HG03175 (cell line): ENCODE measurements around the gene TAF9B.
"Not testable (repeated sequence)": the region's sequence is repeated elsewhere in the genome, so short reads cannot be mapped to it uniquely, and the experiment has no call there.

Experiments used
- ATAC-seq: cut with Tn5 transposase; IDR thresholded peaks from one replicate; pipeline ENCODE4 v1.9.1; 2021; ENCODE audit warnings: mild to moderate bottlenecking, moderate library complexity; ENCODE audit not compliant: unreplicated experiment

The TAF9B gene, protein sequence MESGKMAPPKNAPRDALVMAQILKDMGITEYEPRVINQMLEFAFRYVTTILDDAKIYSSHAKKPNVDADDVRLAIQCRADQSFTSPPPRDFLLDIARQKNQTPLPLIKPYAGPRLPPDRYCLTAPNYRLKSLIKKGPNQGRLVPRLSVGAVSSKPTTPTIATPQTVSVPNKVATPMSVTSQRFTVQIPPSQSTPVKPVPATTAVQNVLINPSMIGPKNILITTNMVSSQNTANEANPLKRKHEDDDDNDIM

DNA sequence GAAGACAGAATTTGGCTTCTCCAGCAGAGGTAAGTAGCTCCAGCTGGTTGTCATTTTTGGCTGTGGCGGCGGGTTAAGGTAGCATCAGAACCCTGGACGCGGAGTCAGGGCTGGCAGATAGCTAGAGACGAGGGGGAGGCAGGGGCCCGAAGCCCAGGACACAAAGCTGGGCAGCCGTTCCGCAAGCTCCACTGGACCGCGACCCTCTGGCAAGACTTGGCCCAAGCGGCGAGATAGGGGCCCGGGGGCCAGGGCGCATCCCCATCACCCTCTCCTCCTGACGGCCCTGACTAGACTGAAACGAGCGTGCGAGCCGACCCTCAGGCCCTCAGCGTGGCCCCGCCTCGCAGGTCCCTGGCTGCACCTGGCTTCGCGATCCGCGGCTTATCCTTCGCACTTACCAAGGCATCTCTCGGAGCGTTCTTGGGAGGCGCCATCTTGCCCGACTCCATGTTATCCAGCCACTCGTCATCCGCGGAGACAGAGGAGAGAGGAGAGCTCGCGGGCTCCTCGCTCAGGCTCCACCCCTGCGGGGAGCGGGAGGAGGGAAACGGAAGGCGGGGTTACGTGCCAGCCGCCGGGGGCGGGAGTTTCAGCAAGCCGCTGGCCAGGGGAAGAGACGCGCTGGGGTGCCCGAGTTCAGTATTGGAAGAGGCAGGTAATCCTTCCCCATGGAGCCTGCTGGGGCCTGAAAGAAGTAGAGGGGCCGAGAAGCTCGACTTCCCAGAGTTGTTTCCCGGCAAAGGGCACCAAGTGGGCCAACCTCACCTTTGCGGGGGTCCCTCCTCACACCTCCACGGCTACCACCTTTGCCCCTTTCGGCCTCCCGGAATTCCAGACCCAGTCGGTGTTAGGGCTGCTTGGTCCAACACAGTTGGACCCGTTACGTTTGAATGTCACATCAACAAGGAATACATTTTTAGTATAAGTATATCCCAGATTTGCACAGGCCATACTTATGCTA lies at the start of gene TAF9B:
TAF9B (minus strand) TSS at position 491 of the 964 bp plus-strand sequence; CDS start at position 452, 39 bp downstream.
- peak; percentile 94 for ATAC-seq

DNA sequence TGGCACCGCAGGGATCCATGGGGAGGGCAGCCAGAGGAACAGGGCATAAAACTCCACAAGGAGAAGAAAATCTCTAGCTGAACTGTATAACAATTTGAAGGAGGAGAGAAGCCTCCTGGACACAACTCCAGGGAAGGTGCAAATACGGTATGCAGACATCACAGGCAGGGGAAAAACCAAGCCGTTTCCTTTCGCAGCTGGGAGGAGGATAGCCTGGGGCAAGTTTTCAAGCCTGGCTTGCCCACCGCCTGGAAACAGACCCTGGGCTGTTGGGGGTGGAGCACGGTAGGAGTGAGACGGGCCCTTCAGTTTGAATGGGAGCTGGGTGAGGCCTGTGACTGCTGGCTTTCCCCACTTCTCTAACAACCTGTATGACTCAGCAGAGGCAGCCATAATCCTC lies 43.4 kb upstream of the TAF9B start:
- no peak for ATAC-seq

DNA sequence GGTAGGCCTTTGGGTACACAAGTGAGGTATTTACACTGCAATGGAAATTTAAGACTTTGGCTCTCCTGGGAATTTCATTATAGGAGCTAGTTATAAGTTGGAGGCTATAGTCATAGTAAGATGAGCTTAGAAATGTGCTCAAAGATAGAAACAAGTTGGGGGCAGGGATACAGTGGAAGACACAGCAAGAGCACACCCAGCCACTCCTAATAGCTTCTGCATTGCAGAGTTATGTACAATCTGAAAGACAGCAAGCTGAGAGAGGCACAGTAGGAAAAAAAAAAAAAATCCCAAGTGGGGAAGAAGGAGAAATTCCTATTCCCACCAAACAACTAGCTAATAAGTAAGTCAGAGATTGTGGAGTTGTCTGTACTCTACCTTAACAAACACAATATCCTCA lies 41.9 kb upstream of the TAF9B start:
- no peak for ATAC-seq

DNA sequence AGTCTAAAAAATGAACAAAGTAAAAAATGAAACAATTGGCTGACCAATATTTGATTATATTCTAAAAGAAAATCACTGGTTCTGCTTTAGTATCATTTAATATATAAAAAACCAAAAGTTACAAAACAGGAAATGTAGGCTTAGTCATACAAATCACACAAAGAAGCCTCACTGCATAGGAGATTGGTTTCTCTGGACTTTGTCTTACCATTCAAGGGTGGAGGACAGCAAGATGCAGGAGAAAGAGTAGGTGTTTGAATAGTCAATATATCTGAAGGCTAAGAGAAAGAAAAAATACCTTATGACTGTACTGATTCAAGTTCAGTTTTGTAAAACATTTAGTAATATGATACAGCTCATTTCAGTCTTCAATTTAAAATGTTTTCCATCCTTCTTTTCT lies 28.6 kb upstream of the TAF9B start:
- no peak for ATAC-seq

DNA sequence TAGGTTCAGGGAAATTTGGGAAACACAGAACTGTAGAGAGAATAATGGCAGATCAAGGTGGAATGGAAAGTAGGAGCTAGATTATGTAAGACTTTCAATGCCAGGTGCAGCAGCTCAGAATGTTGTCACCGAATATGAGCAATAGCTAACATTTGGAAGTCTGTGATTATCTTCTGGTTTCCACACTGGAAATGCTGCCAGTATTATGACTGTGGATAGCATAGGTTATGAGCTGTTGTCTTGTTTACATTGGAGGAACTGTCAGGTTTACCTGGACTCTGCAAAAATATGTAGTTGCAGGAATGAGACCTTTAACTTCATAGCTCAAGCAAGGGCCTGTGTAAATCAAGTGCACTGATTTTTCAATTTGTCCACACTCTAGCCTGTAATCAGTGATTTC lies 26.0 kb upstream of the TAF9B start:
- ATAC-seq, result no peak

DNA sequence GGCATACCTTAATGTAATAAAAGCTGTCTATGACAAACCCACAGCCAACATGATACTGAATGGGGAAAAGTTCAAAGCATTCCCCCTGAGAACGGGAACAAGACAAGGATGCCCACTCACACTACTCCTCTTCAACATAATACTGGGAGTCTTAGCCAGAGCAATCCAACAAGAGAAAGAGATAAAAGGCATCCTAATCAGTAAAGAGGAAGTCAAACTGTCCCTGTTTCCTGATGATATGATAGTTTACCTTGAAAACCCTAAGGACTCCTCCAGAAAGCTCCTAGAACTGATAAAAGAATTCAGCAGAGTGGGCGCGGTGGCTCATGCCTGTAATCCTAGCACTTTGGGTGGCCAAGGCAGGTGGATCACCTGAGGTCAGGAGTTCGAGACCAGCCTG lies 23.7 kb upstream of the TAF9B start:
- not testable (repeated sequence) for ATAC-seq

DNA sequence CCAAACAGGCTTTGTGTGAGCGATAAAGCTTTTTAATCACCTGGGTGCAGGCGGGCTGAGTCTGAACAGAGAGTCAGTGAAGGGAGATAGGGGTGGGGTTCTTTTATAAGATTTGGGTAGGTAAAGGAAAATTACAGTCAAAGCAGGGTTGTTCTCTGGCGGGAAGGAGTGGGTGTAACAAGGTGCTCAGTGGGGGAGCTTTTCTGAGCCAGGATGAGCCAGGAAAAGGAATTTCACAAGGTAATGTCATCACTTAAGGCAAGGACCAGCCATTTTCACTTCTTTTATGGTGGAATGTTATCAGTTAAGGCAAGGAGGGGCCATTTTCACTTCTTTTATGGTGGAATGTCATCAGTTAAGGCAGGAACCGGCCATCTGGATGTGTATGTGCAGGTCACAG lies 21.3 kb upstream of the TAF9B start:
- ATAC-seq, result not testable (repeated sequence)

- ATAC-seq, result not testable (repeated sequence)
Observed at GRCh38 chrX:78157846-78158245, 18.4 kb upstream of the TAF9B start.

GRCh38 chrX:78157373-78157772 lies 17.9 kb upstream of the TAF9B start:
- not testable (repeated sequence) for ATAC-seq

- ATAC-seq, result not testable (repeated sequence)
Observed at GRCh38 chrX:78147002-78147540, 7.6 kb upstream of the TAF9B start.

DNA sequence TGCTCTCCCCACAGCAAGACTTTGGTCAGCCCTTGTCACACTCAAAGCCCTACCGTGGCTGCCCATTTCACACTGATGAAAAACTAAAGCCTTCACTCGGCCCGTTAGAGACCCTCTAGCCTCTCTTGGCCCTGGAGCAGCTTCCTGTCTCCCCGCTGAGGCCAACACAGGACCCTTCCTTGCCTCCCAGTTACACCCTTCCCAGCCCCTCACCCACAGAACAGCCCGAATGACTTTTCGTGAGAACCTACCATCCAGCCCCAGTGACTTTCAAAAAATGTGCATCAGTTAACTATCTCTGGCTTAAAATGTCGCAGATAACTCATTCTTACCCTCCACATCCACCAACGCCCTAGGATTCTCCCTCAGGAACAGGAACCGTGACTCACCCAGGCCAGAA lies 756 bp upstream of the TAF9B start:
- ATAC-seq, result no peak

DNA sequence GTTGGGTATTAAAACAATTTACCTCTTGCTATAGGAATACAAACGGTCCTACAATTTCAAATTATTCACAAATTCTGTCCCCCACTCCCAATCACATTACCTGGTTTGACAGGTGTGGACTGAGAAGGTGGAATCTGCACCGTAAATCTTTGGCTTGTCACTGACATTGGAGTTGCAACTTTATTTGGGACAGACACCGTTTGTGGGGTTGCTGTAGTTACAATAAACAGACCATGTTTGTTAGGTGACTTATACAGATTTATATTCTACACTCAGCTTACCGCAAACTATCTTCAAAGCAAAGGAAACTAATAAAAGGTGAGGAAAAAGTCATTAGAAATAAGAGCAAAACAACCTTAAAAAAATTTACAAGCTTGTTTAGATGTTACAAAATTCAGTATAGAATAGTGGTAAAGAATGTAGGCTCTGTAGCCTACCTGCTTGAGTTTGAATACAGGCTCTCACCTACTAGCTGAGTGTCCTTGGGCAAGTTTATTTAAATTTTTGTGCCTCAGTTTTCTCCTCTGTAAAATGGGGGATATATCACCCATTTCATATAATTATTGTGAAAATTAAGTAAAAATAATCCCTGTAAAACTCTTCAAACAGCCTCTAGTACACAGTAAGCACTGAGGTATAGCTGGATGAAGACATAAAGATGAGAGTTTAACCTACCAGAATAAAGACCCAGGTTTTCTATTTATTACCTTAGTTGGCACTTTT lies 6.1 kb downstream of the TAF9B start:
- no peak for ATAC-seq

DNA sequence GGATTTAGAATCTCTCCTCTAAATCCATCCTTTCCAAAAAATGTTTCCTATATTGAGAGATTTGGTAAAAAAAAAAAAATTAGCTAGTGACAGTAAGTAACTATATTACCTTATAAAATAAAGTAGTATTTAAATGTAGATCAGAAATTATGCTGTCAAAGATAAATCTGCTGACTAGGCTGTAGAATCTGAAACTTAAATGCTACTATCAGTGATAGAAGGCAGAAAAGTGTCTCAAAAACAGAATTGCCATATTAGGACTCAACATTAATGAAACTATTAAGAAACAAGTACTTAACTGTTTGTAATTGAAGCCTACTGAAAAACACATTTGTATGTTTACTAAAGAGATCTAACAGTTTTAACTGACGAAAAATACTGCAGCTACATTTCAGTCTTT lies 8.3 kb downstream of the TAF9B start:
- ATAC-seq, result no peak

DNA sequence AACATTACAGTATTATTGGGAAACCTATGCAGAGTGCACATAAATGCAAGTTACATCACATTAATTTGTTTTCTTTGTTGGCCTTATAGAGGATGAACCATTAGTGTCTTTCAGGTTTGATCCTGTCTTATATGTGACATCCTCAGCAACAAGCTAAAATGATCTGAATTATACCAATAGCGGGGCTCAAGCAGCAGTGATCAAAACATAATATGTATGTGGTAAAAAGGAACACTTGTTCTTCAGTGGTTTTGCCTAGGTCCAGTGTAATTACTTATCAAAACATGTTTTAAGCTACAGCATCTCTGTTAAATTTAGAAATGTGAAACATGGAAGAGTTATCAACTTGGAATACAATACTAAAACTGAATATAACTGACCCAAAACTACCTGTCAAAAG lies 9.1 kb downstream of the TAF9B start:
- no peak for ATAC-seq

- no peak for ATAC-seq
Observed at GRCh38 chrX:78129714-78130113, 9.7 kb downstream of the TAF9B start.

GRCh38 chrX:78125781-78126180 lies 13.7 kb downstream of the TAF9B start:
- not testable (repeated sequence) for ATAC-seq

DNA sequence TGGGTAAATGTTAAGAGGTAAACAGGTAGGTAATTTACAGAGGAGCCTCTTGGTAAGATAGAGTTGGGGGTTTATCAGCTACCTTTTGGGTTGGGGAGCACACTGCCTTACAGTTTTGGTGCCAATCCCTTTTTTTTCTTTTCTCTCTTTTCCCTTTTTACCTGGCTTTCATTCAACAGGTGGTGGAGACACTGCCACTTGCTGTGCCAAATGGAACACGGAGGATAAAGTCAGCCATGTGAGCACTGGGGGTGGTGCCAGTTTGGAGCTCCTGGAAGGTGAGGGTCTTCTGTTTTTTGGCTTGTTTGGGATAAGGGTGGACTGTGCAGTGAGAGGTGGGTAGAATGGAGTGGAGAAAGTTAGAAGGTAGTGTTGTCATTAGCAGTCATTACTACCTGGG lies 14.3 kb downstream of the TAF9B start:
- no peak for ATAC-seq

GRCh38 chrX:78124307-78124706 lies 15.1 kb downstream of the TAF9B start:
- no peak for ATAC-seq

DNA sequence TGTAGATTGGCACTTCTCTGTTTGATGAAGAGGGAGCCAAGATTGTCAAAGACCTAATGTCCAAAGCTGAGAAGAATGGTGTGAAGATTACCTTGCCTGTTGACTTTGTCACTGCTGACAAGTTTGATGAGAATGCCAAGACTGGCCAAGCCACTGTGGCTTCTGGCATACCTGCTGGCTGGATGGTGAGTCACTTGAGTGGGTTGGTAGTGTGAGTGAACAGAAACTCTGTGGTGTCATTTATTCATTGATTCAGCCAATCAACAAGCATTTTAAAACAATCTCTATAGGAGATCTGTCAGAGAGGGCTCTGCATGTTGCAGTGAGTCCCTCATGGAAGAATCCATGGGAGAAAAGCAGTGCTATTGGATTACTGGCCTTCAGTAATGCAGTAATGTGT lies 16.3 kb downstream of the TAF9B start:
- ATAC-seq, result no peak

- no peak for ATAC-seq
Observed at GRCh38 chrX:78119521-78120227, 19.8 kb downstream of the TAF9B start.

DNA sequence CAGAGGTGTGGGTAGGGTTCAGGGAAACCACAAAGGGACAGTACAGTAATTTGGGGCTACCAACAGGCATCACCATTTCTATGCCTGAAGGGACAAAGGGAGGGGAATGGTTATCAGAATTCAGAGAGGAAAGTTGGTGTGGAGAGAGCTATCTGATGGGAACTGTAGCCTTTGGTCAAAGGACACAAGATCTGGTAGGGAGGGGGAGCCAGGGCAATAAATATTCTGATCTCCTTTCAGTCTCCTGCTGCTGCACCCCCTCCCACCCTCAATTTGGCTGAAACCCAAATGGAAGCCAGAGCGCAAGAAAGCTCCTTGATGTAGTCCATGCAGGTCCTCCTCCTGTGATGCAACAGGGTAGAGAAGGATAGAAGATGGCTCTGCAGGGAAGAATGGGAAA lies 20.8 kb downstream of the TAF9B start:
- ATAC-seq, result no peak
